Tibial artery (tissue), 4 donors: Measurements from ENCODE around the gene TNFSF18.

Experiments used
- DNase-seq, 2 donors: peaks; one replicate each; pipeline ENCODE4 v3.0.0-alpha.2; 2019
- H3K27ac ChIP-seq, 2 donors: fragments of 200-600 bp; sonication (generic) in 1 of 2; 1 replicate in 1 of 2; 2 replicates in 1 of 2; pipeline ENCODE4 v1.5.1; 2018 to 2019; ENCODE audit warnings: mild to moderate bottlenecking in 1 of 2
- H3K27me3 ChIP-seq, 2 donors: fragments of 200-600 bp; sonication (generic) in 1 of 2; one replicate each; pipeline versions ENCODE4 v1.5.1 to v1.6.0; 2016 to 2019
- H3K36me3 ChIP-seq, 3 donors: fragments of 200-600 bp; sonication (generic) in 2 of 3; one replicate each; pipeline ENCODE4 v1.5.1; 2016 to 2019; ENCODE audit warnings: mild to moderate bottlenecking in 2 of 3
- H3K4me1 ChIP-seq, 4 donors: fragments of 200-600 bp; sonication (generic) in 2 of 4; 1 replicate in 3 of 4; 2 replicates in 1 of 4; pipeline ENCODE4 v1.5.1; 2016 to 2019
- H3K4me3 ChIP-seq, 2 donors: fragments of 200-600 bp; sonication (generic) in 1 of 2; 1 replicate in 1 of 2; 2 replicates in 1 of 2; pipeline ENCODE4 v1.5.1; 2018 to 2019; ENCODE audit warnings: mild to moderate bottlenecking in 2 of 2
- H3K9me3 ChIP-seq, 3 donors: fragments of 200-600 bp; sonication (generic) in 1 of 3; one replicate each; pipeline ENCODE4 v1.5.1; 2016 to 2019
- CTCF ChIP-seq, 2 experiments: fragments of 200-600 bp in 1 of 2; fragments of 450-650 bp in 1 of 2; IDR thresholded peaks; one replicate each; pipeline ENCODE4 v1.5.1; 2017 to 2019; ENCODE audit warnings: antibody characterized with exemption in 2 of 2, mild to moderate bottlenecking in 1 of 2, moderate library complexity in 1 of 2
- intact Hi-C: fragments of 100-400 bp; cut with DNase I; formaldehyde crosslinking; loops from one replicate; pipeline ENCODE4 v1.15.0; 2023; ENCODE audit warnings: low total_unique reads

The TNFSF18 gene

GRCh38 chr1:173050865-173051264 is at the start of gene TNFSF18:
TSS of gene TNFSF18 (minus strand) at chr1:173050941. CDS start at chr1:173050896, 45 bp downstream.
- intact Hi-C loops = no loop called here
- peaks cover 0 to 12% (median 6%) of the 10 kb centered on the region in 4 donors for H3K4me1 ChIP-seq
- no peak for TF ChIP-seq CTCF (IDR thresholded peaks at IDR 0.05)
- no peak within 1 kb of the TSS for H3K27ac ChIP-seq
- no peaks in the 10 kb centered on the region for H3K9me3 ChIP-seq
- H3K27me3 ChIP-seq = no peaks in the 10 kb centered on the region
- DNase-seq = no peak
- no peak within 1 kb of the TSS for H3K4me3 ChIP-seq
- no peaks in the 10 kb centered on the region for H3K36me3 ChIP-seq

GRCh38 chr1:173099166-173099565 is 48.4 kb upstream of the TNFSF18 start:
- Histone ChIP-seq H3K27me3 (no peaks in the 10 kb centered on the region), H3K4me1 (no peaks in the 10 kb centered on the region), H3K27ac (no peak overlapping the region), H3K9me3 (peaks cover 0 to 12% (median 12%) of the 10 kb centered on the region in 3 donors), H3K4me3 (no peak overlapping the region), H3K36me3 (no peaks in the 10 kb centered on the region)
- no peak for DNase-seq
- intact Hi-C loops = no loop called here
- TF ChIP-seq CTCF (IDR thresholded peaks at IDR 0.05) = no peak

GRCh38 chr1:173098117-173098516 is 47.4 kb upstream of the TNFSF18 start:
- intact Hi-C loops = no loop called here
- Histone ChIP-seq H3K9me3 (peaks cover 0 to 6% (median 5%) of the 10 kb centered on the region in 3 donors), H3K27ac (no peak overlapping the region), H3K27me3 (no peaks in the 10 kb centered on the region), H3K36me3 (no peaks in the 10 kb centered on the region), H3K4me3 (no peak overlapping the region), H3K4me1 (no peaks in the 10 kb centered on the region)
- no peak for DNase-seq
- TF ChIP-seq CTCF (IDR thresholded peaks at IDR 0.05) = no peak

GRCh38 chr1:173097001-173097400 is 46.3 kb upstream of the TNFSF18 start:
- intact Hi-C loops = no loop called here
- Histone ChIP-seq H3K36me3 (no peaks in the 10 kb centered on the region), H3K4me3 (no peak overlapping the region), H3K27ac (no peak overlapping the region), H3K4me1 (no peaks in the 10 kb centered on the region), H3K9me3 (no peaks in the 10 kb centered on the region), H3K27me3 (no peaks in the 10 kb centered on the region)
- DNase-seq = no peak
- TF ChIP-seq CTCF (IDR thresholded peaks at IDR 0.05) = no peak

GRCh38 chr1:173095632-173096031 is 44.9 kb upstream of the TNFSF18 start:
- Histone ChIP-seq H3K27ac (no peak overlapping the region), H3K27me3 (no peaks in the 10 kb centered on the region), H3K36me3 (no peaks in the 10 kb centered on the region), H3K4me3 (no peak overlapping the region), H3K9me3 (no peaks in the 10 kb centered on the region), H3K4me1 (no peaks in the 10 kb centered on the region)
- no peak for DNase-seq
- intact Hi-C loops = no loop called here
- no peak for TF ChIP-seq CTCF (IDR thresholded peaks at IDR 0.05)

- Histone ChIP-seq H3K4me1 (no peaks in the 10 kb centered on the region), H3K4me3 (no peak overlapping the region), H3K27ac (no peak overlapping the region), H3K27me3 (no peaks in the 10 kb centered on the region), H3K36me3 (no peaks in the 10 kb centered on the region), H3K9me3 (no peaks in the 10 kb centered on the region)
- intact Hi-C loops = no loop called here
- TF ChIP-seq CTCF (IDR thresholded peaks at IDR 0.05) = no peak
- DNase-seq = no peak
These were observed 43.8 kb upstream of the TNFSF18 start for GRCh38 chr1:173094541-173094940.
